ENCODE measurements around the gene UCP1. TPM values are rescaled to one million over a fixed set of nuclear protein-coding genes. Genes with fewer than 3 reads are reported as not detected.

UCP1 gene
- total RNA-seq, 1 donor from 2014 or later, result not detected

GRCh38 chr4:140556372-140557085 is 12.2 kb downstream of the UCP1 start:
- DNase-seq (ENCODE audit: low spot score), result no peak
- TF ChIP-seq CTCF (IDR thresholded peaks at IDR 0.05), result no peak
- H3K4me3 Mint-ChIP-seq (ENCODE audit: unreplicated experiment), result no peak overlapping the region
- no peaks in the 10 kb centered on the region for H3K4me1 Mint-ChIP-seq (ENCODE audit: low read depth)
- H3K36me3 Mint-ChIP-seq (ENCODE audit: low read depth), result peaks cover 3% of the 10 kb centered on the region
- no peaks in the 10 kb centered on the region for H3K9me3 Mint-ChIP-seq (ENCODE audit: low read depth)
- peaks cover 6% of the 10 kb centered on the region for H3K27me3 Mint-ChIP-seq (ENCODE audit: low read depth)
- H3K27ac Mint-ChIP-seq (ENCODE audit: unreplicated experiment), result no peak overlapping the region

DNA sequence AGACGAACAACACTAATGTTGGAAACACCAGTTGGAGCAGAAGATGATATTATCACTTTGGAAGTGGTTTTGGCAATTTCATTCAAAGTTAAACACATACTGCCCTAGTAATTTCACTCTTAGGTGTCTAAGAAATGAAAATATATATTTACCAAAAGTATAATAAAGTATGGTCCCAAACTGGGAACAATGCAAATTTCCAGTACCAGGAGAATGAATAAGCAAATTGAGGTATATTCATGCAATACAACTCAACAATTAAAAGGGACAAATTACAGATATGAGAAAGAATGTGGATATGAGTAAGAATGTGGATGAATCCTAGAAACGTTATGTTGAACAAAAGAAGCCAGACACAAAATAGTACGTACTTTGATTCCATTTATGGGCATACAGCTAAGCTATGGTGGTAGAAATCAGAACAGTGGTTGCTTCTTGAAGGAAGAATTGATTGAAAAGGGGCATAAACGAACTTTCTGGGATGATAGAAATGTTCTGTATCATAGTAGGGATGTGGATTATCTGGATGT is 34.7 kb downstream of the UCP1 start:
- H3K36me3 Mint-ChIP-seq (ENCODE audit: low read depth), result peaks cover 6% of the 10 kb centered on the region
- H3K9me3 Mint-ChIP-seq (ENCODE audit: low read depth), result peaks cover 4% of the 10 kb centered on the region
- no peak overlapping the region for H3K4me3 Mint-ChIP-seq (ENCODE audit: unreplicated experiment)
- H3K27ac Mint-ChIP-seq (ENCODE audit: unreplicated experiment), result no peak overlapping the region
- no peaks in the 10 kb centered on the region for H3K4me1 Mint-ChIP-seq (ENCODE audit: low read depth)
- DNase-seq (ENCODE audit: low spot score), result no peak
- TF ChIP-seq CTCF (IDR thresholded peaks at IDR 0.05), result no peak
- no peaks in the 10 kb centered on the region for H3K27me3 Mint-ChIP-seq (ENCODE audit: low read depth)

DNA sequence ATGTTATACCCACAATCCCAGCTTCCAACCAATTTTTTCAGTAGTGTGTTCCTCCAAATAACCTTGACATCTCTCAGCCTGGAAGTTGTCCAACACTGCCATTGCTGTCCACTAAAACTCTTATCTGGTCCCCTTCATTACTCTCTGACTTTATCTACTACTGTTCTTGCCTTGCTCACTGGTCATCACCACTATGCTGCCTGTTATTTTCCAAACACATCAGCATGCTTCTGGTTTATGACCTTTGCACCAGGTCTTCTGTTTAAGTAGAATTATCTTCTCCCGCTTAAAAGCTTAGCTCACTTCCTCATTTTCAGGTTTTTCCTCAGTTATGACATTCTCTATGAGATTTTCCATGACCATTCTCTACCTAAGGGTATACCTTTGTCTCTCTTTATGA is 39.3 kb downstream of the UCP1 start:
- peaks cover 10% of the 10 kb centered on the region for H3K4me1 Mint-ChIP-seq (ENCODE audit: low read depth)
- H3K36me3 Mint-ChIP-seq (ENCODE audit: low read depth), result peaks cover 12% of the 10 kb centered on the region
- TF ChIP-seq CTCF (IDR thresholded peaks at IDR 0.05), result no peak
- no peaks in the 10 kb centered on the region for H3K27me3 Mint-ChIP-seq (ENCODE audit: low read depth)
- H3K4me3 Mint-ChIP-seq (ENCODE audit: unreplicated experiment), result no peak overlapping the region
- peaks cover 10% of the 10 kb centered on the region for H3K9me3 Mint-ChIP-seq (ENCODE audit: low read depth)
- DNase-seq (ENCODE audit: low spot score), result no peak
- H3K27ac Mint-ChIP-seq (ENCODE audit: unreplicated experiment), result no peak overlapping the region

- peak within 1 kb of the TSS; percentile 85 for H3K4me3 Mint-ChIP-seq (ENCODE audit: unreplicated experiment)
- DNase-seq (ENCODE audit: low spot score), result peak; percentile 99
- peak within 1 kb of the TSS; percentile 89 for H3K27ac Mint-ChIP-seq (ENCODE audit: unreplicated experiment)
- no peaks in the 10 kb centered on the region for H3K27me3 Mint-ChIP-seq (ENCODE audit: low read depth)
- peaks cover 7% of the 10 kb centered on the region for H3K36me3 Mint-ChIP-seq (ENCODE audit: low read depth)
- peaks cover 17% of the 10 kb centered on the region for H3K4me1 Mint-ChIP-seq (ENCODE audit: low read depth)
- peaks cover 6% of the 10 kb centered on the region for H3K9me3 Mint-ChIP-seq (ENCODE audit: low read depth)
- TF ChIP-seq CTCF (IDR thresholded peaks at IDR 0.05), result peak; percentile 96
Measured at GRCh38 chr4:140523857-140524742, 44.7 kb downstream of the UCP1 start, which contains the start of gene ELMOD2. Gene ELMOD2, plus strand, starts transcription at chr4:140524168. Its CDS starts 1,261 bp downstream, at chr4:140525429.

- no peak for TF ChIP-seq CTCF (IDR thresholded peaks at IDR 0.05)
- Mint-ChIP-seq H3K4me1 (ENCODE audit: low read depth) (peaks cover 17% of the 10 kb centered on the region), H3K27ac (ENCODE audit: unreplicated experiment) (no peak overlapping the region), H3K4me3 (ENCODE audit: unreplicated experiment) (peak overlapping the region; percentile 85), H3K36me3 (ENCODE audit: low read depth) (peaks cover 7% of the 10 kb centered on the region), H3K9me3 (ENCODE audit: low read depth) (peaks cover 6% of the 10 kb centered on the region), H3K27me3 (ENCODE audit: low read depth) (no peaks in the 10 kb centered on the region)
- DNase-seq (ENCODE audit: low spot score), result no peak
Measured at GRCh38 chr4:140523370-140523856, 45.3 kb downstream of the UCP1 start.
